ENCODE measurements around the gene NOD1. TPM values are rescaled to one million over a fixed set of nuclear protein-coding genes. Genes with fewer than 3 reads are reported as not detected.
A peak's percentile ranks its signal among the peaks of the same experiment; 100 is the strongest.
"Not testable (repeated sequence)": the region's sequence is repeated elsewhere in the genome, so short reads cannot be mapped to it uniquely, and the experiment has no call there.

Gene NOD1
- total RNA-seq, 1 donor = 3.9 TPM

- TF ChIP-seq CTCF (IDR thresholded peaks at IDR 0.05; ENCODE audit: insufficient read depth, low read depth, low read length) = no peak
- no peak for DNase-seq (ENCODE audit: low read depth)
- H3K4me3 ChIP-seq (ENCODE audit: low read depth, low read length) = no peak overlapping the region
Measured at GRCh38 chr7:30420662-30421061, 57.9 kb downstream of the NOD1 start.

- not testable (repeated sequence) for H3K4me3 ChIP-seq (ENCODE audit: low read depth, low read length); DNase-seq (ENCODE audit: low read depth)
Measured at GRCh38 chr7:30420080-30420479, 58.5 kb downstream of the NOD1 start.

GRCh38 chr7:30413864-30414263 lies 64.7 kb downstream of the NOD1 start:
- no peak overlapping the region for H3K4me3 ChIP-seq (ENCODE audit: low read depth, low read length)
- no peak for TF ChIP-seq CTCF (IDR thresholded peaks at IDR 0.05; ENCODE audit: insufficient read depth, low read depth, low read length)
- no peak for DNase-seq (ENCODE audit: low read depth)

- DNase-seq (ENCODE audit: low read depth) = peak; percentile 78
- TF ChIP-seq CTCF (IDR thresholded peaks at IDR 0.05; ENCODE audit: insufficient read depth, low read depth, low read length) = peak; percentile 55
- H3K4me3 ChIP-seq (ENCODE audit: low read depth, low read length) = no peak overlapping the region
Measured at GRCh38 chr7:30412782-30413504, 65.6 kb downstream of the NOD1 start.

GRCh38 chr7:30411897-30412296 lies 66.7 kb downstream of the NOD1 start:
- no peak for DNase-seq (ENCODE audit: low read depth)
- no peak overlapping the region for H3K4me3 ChIP-seq (ENCODE audit: low read depth, low read length)
- no peak for TF ChIP-seq CTCF (IDR thresholded peaks at IDR 0.05; ENCODE audit: insufficient read depth, low read depth, low read length)

GRCh38 chr7:30411173-30411572 lies 67.4 kb downstream of the NOD1 start:
- DNase-seq (ENCODE audit: low read depth) = no peak
- no peak for TF ChIP-seq CTCF (IDR thresholded peaks at IDR 0.05; ENCODE audit: insufficient read depth, low read depth, low read length)
- no peak overlapping the region for H3K4me3 ChIP-seq (ENCODE audit: low read depth, low read length)

GRCh38 chr7:30406664-30407425 lies 71.7 kb downstream of the NOD1 start:
- H3K4me3 ChIP-seq (ENCODE audit: low read depth, low read length) = no peak overlapping the region
- no peak for TF ChIP-seq CTCF (IDR thresholded peaks at IDR 0.05; ENCODE audit: insufficient read depth, low read depth, low read length)
- no peak for DNase-seq (ENCODE audit: low read depth)
